GM19395 (cell line): ENCODE measurements around the gene HHATL.

Experiments
- ATAC-seq: cut with Tn5 transposase; IDR thresholded peaks from one replicate; pipeline ENCODE4 v1.9.1; 2021; ENCODE audit warnings: mild to moderate bottlenecking, moderate library complexity; ENCODE audit not compliant: unreplicated experiment

The HHATL gene

DNA sequence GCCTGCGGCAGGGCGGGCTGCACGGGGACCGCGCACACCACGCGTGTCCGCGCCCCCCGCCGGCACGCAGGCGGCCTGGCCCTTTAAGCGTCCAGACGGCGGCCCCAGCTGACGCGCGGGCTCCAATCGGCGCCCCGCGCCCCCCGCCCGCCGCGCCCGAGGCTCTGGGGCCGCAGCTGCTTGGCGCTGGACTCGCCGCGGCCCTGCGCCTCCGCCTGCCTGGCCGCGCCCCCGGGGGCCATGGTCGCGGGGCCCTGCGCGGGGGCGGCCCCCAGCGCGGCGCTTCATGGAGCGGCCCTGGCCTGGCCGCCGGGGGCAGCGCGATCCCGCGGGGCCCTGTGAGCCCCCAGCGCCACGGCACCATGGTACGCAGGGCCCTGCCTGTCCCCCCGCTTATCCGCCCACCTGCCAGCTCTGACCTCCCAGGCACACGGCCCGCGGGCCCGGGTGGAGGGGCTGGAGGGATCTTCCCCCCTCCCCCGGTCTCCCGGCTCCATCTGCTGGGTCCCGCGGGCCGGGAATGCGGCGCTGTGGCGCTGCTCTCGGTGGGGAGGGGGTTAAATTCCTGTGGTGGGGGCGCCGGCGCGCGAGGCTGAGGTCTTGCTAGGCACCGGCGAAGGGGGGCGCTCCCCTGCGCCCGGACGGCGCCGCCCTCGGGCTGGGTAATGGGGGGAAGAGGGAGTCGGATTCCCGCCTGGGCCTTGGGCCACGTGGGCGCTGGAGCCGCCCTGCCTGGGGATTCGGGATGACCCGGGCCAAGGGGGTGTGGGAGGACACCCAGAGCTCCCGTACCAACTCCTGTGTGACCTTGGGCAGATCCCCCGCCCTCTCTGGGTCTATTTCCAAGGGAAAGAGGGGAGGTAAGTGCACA is 48.0 kb downstream of the HHATL start:
- ATAC-seq, result no peak

DNA sequence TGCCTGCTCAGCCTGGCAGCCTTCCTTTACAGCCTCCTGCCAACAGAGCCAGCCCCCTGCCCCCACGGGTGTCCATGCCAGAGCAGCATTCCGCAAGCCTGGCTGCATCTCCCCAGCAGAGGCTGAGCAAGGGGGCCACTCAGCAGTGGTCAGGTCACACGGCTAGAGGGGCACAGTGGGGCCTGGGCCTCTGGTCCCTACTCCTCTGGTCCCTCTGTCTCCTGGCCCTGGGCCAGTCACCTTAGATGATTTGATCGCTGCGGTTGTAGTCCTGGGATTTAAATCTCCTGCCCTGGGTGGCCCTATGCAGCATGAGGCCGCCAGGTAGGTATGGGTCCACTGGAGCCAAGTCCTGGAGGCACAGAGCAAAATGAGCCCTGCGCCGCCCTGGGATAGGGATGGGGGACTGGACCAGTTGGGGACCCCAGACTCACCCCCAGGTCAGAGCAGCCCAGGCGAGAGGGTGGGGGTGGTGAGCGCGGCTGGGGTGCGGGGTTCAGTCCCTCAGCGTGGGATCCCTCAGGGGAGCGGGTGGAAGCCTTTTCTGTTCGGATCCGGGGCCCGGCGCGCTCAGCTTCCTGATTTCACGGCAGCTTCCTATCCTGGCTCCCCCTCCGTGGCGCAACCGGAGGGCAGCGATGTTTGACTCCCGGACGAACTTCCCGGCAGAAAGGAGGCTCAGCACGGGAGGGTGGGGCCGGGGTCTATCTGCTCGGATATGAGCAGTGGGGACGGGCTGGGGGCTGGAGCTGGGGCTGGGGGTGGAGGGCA is 48.9 kb downstream of the HHATL start, which contains the start of gene ZBTB47:
Gene ZBTB47 (plus strand): TSS at position 138 of the 771 bp plus-strand sequence. CDS start 4,659 bp downstream, outside the sequence.
- no peak for ATAC-seq

GRCh38 chr3:42653303-42653559 is 49.4 kb downstream of the HHATL start:
- ATAC-seq, result no peak

DNA sequence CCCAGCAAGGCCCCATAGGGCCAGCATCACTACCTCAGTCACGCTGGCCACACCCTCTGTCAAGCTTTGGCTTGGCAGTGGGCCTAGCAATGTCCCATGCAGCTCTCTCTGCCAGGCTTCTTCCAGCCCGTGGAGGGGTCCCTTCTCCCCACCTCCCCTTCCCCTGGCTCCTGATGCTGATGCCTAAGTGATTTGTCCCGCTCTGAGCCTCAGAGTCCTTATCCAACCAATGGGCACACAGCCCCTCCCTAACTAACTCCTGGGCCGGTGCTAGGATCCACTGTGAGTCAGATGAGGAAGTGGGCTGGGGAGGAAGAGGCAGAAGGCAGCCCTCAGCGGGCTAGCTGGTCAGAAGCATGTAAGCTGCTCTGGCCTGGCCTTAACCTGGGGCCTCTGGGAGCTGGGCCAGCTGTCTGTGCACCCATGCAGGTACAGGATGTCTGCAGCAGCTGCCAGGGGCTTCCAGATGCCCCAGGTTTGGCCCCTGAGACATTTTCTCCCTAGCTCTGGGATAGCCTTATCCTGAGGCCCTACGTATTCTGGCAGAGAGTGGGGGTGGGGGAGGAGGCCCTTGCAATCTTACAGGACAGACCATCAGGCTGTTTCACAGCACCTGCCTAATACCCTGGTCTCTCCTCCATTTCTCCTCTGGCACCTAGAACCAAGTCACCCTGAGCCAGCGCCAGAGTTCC is 49.8 kb downstream of the HHATL start:
- peak; percentile 70 for ATAC-seq

DNA sequence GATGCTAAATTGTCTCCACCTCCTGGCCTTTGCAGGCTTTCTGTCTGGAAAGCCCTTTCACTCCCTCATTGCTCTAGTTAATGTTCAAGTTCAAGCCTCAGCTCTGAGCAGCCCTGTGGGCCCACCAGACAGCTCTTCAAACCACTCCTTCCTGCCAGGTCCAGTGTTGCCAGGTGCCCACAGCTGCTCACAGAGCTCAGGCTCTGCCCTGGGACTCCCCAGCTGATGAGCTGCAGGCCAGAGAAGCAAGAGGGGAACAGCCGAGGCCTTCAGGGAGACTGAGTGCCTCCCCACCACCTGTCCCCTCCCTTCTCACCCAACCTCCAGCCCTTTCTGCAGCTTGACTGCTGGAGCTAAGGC is 50.4 kb downstream of the HHATL start:
- peak; percentile 15 for ATAC-seq

GRCh38 chr3:42651248-42652091 is 51.1 kb downstream of the HHATL start:
- ATAC-seq, result no peak

- no peak for ATAC-seq
Measured at GRCh38 chr3:42649783-42650182, 52.8 kb downstream of the HHATL start.

- ATAC-seq, result no peak
Measured at GRCh38 chr3:42649006-42649405, 53.6 kb downstream of the HHATL start.

GRCh38 chr3:42647821-42648459 is 54.7 kb downstream of the HHATL start:
- ATAC-seq, result no peak
